Thyroid gland (tissue), 4 donors: Measurements from ENCODE around the gene DNPH1.

Experiments used
- POLR2A ChIP-seq, 2 donors: fragments of 450-650 bp; IDR thresholded peaks; one replicate each; pipeline ENCODE4 v1.6.1; 2017; ENCODE audit warnings: antibody characterized with exemption in 2 of 2, mild to moderate bottlenecking in 2 of 2, moderate library complexity in 1 of 2
- TF ChIP-seq, protein P1 (sequence below), 6 experiments: fragments of 200-600 bp in 3 of 6; fragments of 450-650 bp in 3 of 6; sonication (generic) in 3 of 6; IDR thresholded peaks; one replicate each; pipeline ENCODE4 v1.5.1; 2016 to 2019; ENCODE audit warnings: antibody characterized with exemption in 6 of 6, mild to moderate bottlenecking in 2 of 6, inconsistent platforms in 1 of 6, moderate library complexity in 1 of 6

GRCh38 chr6:43203029-43203717 is 26.1 kb downstream of the DNPH1 start:
- TF ChIP-seq, protein P1, sequence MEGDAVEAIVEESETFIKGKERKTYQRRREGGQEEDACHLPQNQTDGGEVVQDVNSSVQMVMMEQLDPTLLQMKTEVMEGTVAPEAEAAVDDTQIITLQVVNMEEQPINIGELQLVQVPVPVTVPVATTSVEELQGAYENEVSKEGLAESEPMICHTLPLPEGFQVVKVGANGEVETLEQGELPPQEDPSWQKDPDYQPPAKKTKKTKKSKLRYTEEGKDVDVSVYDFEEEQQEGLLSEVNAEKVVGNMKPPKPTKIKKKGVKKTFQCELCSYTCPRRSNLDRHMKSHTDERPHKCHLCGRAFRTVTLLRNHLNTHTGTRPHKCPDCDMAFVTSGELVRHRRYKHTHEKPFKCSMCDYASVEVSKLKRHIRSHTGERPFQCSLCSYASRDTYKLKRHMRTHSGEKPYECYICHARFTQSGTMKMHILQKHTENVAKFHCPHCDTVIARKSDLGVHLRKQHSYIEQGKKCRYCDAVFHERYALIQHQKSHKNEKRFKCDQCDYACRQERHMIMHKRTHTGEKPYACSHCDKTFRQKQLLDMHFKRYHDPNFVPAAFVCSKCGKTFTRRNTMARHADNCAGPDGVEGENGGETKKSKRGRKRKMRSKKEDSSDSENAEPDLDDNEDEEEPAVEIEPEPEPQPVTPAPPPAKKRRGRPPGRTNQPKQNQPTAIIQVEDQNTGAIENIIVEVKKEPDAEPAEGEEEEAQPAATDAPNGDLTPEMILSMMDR (IDR thresholded peaks at IDR 0.05): no peak
- no peak for TF ChIP-seq POLR2A (IDR thresholded peaks at IDR 0.05)
